Suprapubic skin (tissue), 4 donors: ENCODE results near the gene PLOD2. TPM values are rescaled to one million over a fixed set of nuclear protein-coding genes. Genes with fewer than 3 reads are reported as not detected.

Experiments used
- DNase-seq, 2 donors: peaks; one replicate each; pipeline ENCODE4 v3.0.0-alpha.2; 2019; ENCODE audit warnings: low spot score in 2 of 2
- H3K27ac ChIP-seq: fragments of 200-600 bp; sonication (generic); one replicate; pipeline ENCODE4 v1.5.1; 2019
- H3K27me3 ChIP-seq: fragments of 200-600 bp; sonication (generic); one replicate; pipeline ENCODE4 v1.5.1; 2019
- H3K36me3 ChIP-seq: fragments of 200-600 bp; sonication (generic); one replicate; pipeline ENCODE4 v1.5.1; 2019
- H3K4me1 ChIP-seq: fragments of 200-600 bp; sonication (generic); one replicate; pipeline ENCODE4 v1.5.1; 2019
- H3K4me3 ChIP-seq: fragments of 200-600 bp; sonication (generic); one replicate; pipeline ENCODE4 v1.5.1; 2019; ENCODE audit warnings: mild to moderate bottlenecking
- H3K9me3 ChIP-seq: fragments of 200-600 bp; sonication (generic); one replicate; pipeline ENCODE4 v1.5.1; 2019
- CTCF ChIP-seq, 2 donors: fragments of 200-600 bp in 1 of 2; fragments of 450-650 bp in 1 of 2; sonication (generic) in 1 of 2; IDR thresholded peaks; one replicate each; pipeline ENCODE4 v1.5.1; 2016 to 2019; ENCODE audit warnings: antibody characterized with exemption in 2 of 2, mild to moderate bottlenecking in 1 of 2, moderate library complexity in 1 of 2
- EP300 ChIP-seq: sonication (generic); formaldehyde crosslinking; IDR thresholded peaks from one replicate; pipeline ENCODE4 v1.6.1; 2017; ENCODE audit warnings: antibody characterized with exemption
- POLR2A ChIP-seq, 2 donors: fragments of 450-650 bp; IDR thresholded peaks; one replicate each; pipeline ENCODE4 v1.6.1; 2017; ENCODE audit warnings: antibody characterized with exemption in 2 of 2, mild to moderate bottlenecking in 2 of 2, moderate library complexity in 2 of 2
- POLR2AphosphoS5 ChIP-seq, 3 donors: sonication (generic); formaldehyde crosslinking; IDR thresholded peaks; one replicate each; pipeline ENCODE4 v1.6.1; 2017; ENCODE audit warnings: antibody characterized with exemption in 3 of 3
- WGBS: methylation state at CpG from one replicate; pipeline ENCODE4 v1.1.5; 2018; 5-methylcytosine and 5-hydroxymethylcytosine counted together
- total RNA-seq, 4 donors: library from RNA; depleted of rRNA; stranded (reverse); fragments of >200 nt; gene quantifications; one replicate each; pipeline ENCODE4 v1.1.0, GENCODE V29; 2016

Gene PLOD2
- total RNA-seq, 4 donors from 2014 or later = 5.3 to 19.0 (median 8.6) TPM

- Histone ChIP-seq H3K27ac (no peak overlapping the region), H3K9me3 (no peaks in the 10 kb centered on the region), H3K4me1 (no peaks in the 10 kb centered on the region), H3K4me3 (no peak overlapping the region), H3K27me3 (no peaks in the 10 kb centered on the region), H3K36me3 (no peaks in the 10 kb centered on the region)
- TF ChIP-seq EP300 (no peak), POLR2AphosphoS5 (IDR thresholded peaks at IDR 0.05) (no peak), CTCF (IDR thresholded peaks at IDR 0.05) (no peak), POLR2A (IDR thresholded peaks at IDR 0.05) (no peak)
- 88% methylated on average over 5 of the region's 5 CpGs for WGBS
- no peak for DNase-seq
Measured at GRCh38 chr3:146050691-146051090, 110.3 kb downstream of the PLOD2 start.

- Histone ChIP-seq H3K27ac (no peak overlapping the region), H3K36me3 (no peaks in the 10 kb centered on the region), H3K4me1 (no peaks in the 10 kb centered on the region), H3K27me3 (no peaks in the 10 kb centered on the region), H3K9me3 (no peaks in the 10 kb centered on the region), H3K4me3 (no peak overlapping the region)
- TF ChIP-seq EP300 (no peak), POLR2AphosphoS5 (IDR thresholded peaks at IDR 0.05) (no peak), CTCF (IDR thresholded peaks at IDR 0.05) (no peak), POLR2A (IDR thresholded peaks at IDR 0.05) (no peak)
- 95% methylated on average over 1 of the region's 1 CpG for WGBS
- DNase-seq = no peak
Measured at GRCh38 chr3:146047485-146047884, 113.5 kb downstream of the PLOD2 start.

- no peak for DNase-seq
- no peaks in the 10 kb centered on the region for H3K36me3 ChIP-seq
- H3K27ac ChIP-seq = no peak overlapping the region
- H3K4me1 ChIP-seq = no peaks in the 10 kb centered on the region
- no peak overlapping the region for H3K4me3 ChIP-seq
- no peaks in the 10 kb centered on the region for H3K9me3 ChIP-seq
- TF ChIP-seq EP300 = no peak
- no peaks in the 10 kb centered on the region for H3K27me3 ChIP-seq
Measured at GRCh38 chr3:146044046-146044445, 116.9 kb downstream of the PLOD2 start.

GRCh38 chr3:146040630-146041029 lies 120.4 kb downstream of the PLOD2 start:
- no peak overlapping the region for H3K27ac ChIP-seq
- TF ChIP-seq EP300 (no peak), POLR2AphosphoS5 (IDR thresholded peaks at IDR 0.05) (no peak), POLR2A (IDR thresholded peaks at IDR 0.05) (no peak), CTCF (IDR thresholded peaks at IDR 0.05) (no peak)

GRCh38 chr3:146037697-146038096 lies 123.3 kb downstream of the PLOD2 start:
- Histone ChIP-seq H3K4me1 (no peaks in the 10 kb centered on the region), H3K27me3 (no peaks in the 10 kb centered on the region), H3K9me3 (no peaks in the 10 kb centered on the region), H3K27ac (no peak overlapping the region), H3K4me3 (no peak overlapping the region), H3K36me3 (no peaks in the 10 kb centered on the region)
- TF ChIP-seq POLR2AphosphoS5 (IDR thresholded peaks at IDR 0.05) = no peak
- no peak for TF ChIP-seq CTCF (IDR thresholded peaks at IDR 0.05)
- no peak for TF ChIP-seq EP300
- 92% methylated on average over 5 of the region's 5 CpGs for WGBS
- no peak for DNase-seq

More at GRCh38 chr3:146040630-146041029, 120.4 kb downstream of the PLOD2 start:
- Histone ChIP-seq H3K27me3 (no peaks in the 10 kb centered on the region), H3K9me3 (no peaks in the 10 kb centered on the region), H3K36me3 (no peaks in the 10 kb centered on the region), H3K4me3 (no peak overlapping the region), H3K4me1 (no peaks in the 10 kb centered on the region)
- no peak for DNase-seq

GRCh38 chr3:146036281-146036680 lies 124.7 kb downstream of the PLOD2 start:
- TF ChIP-seq POLR2A (IDR thresholded peaks at IDR 0.05) (no peak), EP300 (no peak), POLR2AphosphoS5 (IDR thresholded peaks at IDR 0.05) (no peak), CTCF (IDR thresholded peaks at IDR 0.05) (no peak)
- 96% methylated on average over 1 of the region's 1 CpG for WGBS
- DNase-seq = no peak
- H3K36me3 ChIP-seq = no peaks in the 10 kb centered on the region
- no peak overlapping the region for H3K27ac ChIP-seq
- no peak overlapping the region for H3K4me3 ChIP-seq
- no peaks in the 10 kb centered on the region for H3K27me3 ChIP-seq
- H3K4me1 ChIP-seq = no peaks in the 10 kb centered on the region
- no peaks in the 10 kb centered on the region for H3K9me3 ChIP-seq
